ENCODE measurements around the gene ZBTB16. TPM values are rescaled to one million over a fixed set of nuclear protein-coding genes. Genes with fewer than 3 reads are reported as not detected.

Gene ZBTB16
- total and polyA plus RNA-seq, 8 donors, result 3.4 to 55.6 (median 9.5) TPM

- peak; percentile 54 to 57 for TF ChIP-seq CTCF (IDR thresholded peaks at IDR 0.05)
- Histone ChIP-seq H3K27ac (peak overlapping the region in 1 of 2 donors; percentile 26), H3K27me3 (no peaks in the 10 kb centered on the region), H3K36me3 (peaks cover 0 to 16% of the 10 kb centered on the region in 2 donors), H3K9me3 (no peaks in the 10 kb centered on the region), H3K4me1 (peaks cover 62 to 100% of the 10 kb centered on the region in 2 donors), H3K4me3 (no peak overlapping the region)
- intact Hi-C loops (cut with DNase I), result no loop called here
- peak in 2 of 4 donors; percentile 64 to 76 for DNase-seq
- ATAC-seq, result no peak
These were observed 16.5 kb downstream of the ZBTB16 start for GRCh38 chr11:114075891-114076441.

- H3K27ac ChIP-seq, result peak overlapping the region in 1 of 2 donors; percentile 13
- intact Hi-C loops (cut with DNase I), result no loop called here
- no peak for TF ChIP-seq CTCF (IDR thresholded peaks at IDR 0.05)
- H3K4me3 ChIP-seq, result no peak overlapping the region
- H3K4me1 ChIP-seq, result peaks cover 62 to 100% of the 10 kb centered on the region in 2 donors
- H3K27me3 ChIP-seq, result no peaks in the 10 kb centered on the region
- H3K9me3 ChIP-seq, result no peaks in the 10 kb centered on the region
- peaks cover 0 to 16% of the 10 kb centered on the region in 2 donors for H3K36me3 ChIP-seq
- peak in 2 of 4 donors; percentile 66 to 67 for DNase-seq
- no peak for ATAC-seq
These were observed 17.4 kb downstream of the ZBTB16 start for GRCh38 chr11:114076921-114077331.

- H3K9me3 ChIP-seq, result no peaks in the 10 kb centered on the region
- H3K27ac ChIP-seq, result peak overlapping the region in 1 of 2 donors; percentile 68
- H3K4me3 ChIP-seq, result no peak overlapping the region
- DNase-seq (no peak), ATAC-seq (no peak)
- intact Hi-C loops (cut with DNase I), result no loop called here
- peaks cover 65 to 100% of the 10 kb centered on the region in 2 donors for H3K4me1 ChIP-seq
- no peak for TF ChIP-seq CTCF (IDR thresholded peaks at IDR 0.05)
- peaks cover 0 to 16% of the 10 kb centered on the region in 2 donors for H3K36me3 ChIP-seq
- H3K27me3 ChIP-seq, result no peaks in the 10 kb centered on the region
These were observed 18.2 kb downstream of the ZBTB16 start for GRCh38 chr11:114077482-114078305.

GRCh38 chr11:114078423-114078822 lies 18.9 kb downstream of the ZBTB16 start:
- H3K4me3 ChIP-seq, result no peak overlapping the region
- H3K9me3 ChIP-seq, result no peaks in the 10 kb centered on the region
- no peak for ATAC-seq
- H3K4me1 ChIP-seq, result peaks cover 63 to 100% of the 10 kb centered on the region in 2 donors
- TF ChIP-seq CTCF (IDR thresholded peaks at IDR 0.05), result no peak
- no peaks in the 10 kb centered on the region for H3K27me3 ChIP-seq
- H3K36me3 ChIP-seq, result peaks cover 0 to 21% of the 10 kb centered on the region in 2 donors
- intact Hi-C loops (cut with DNase I), result no loop called here
- DNase-seq, result no peak
- H3K27ac ChIP-seq, result peak overlapping the region in 1 of 2 donors; percentile 68

GRCh38 chr11:114079511-114080065 lies 20.1 kb downstream of the ZBTB16 start:
- intact Hi-C loops (cut with DNase I), result no loop called here
- H3K36me3 ChIP-seq, result peaks cover 0 to 16% of the 10 kb centered on the region in 2 donors
- ATAC-seq, result peak; percentile 9
- no peak overlapping the region for H3K4me3 ChIP-seq
- H3K9me3 ChIP-seq, result no peaks in the 10 kb centered on the region
- H3K27ac ChIP-seq, result peak overlapping the region; percentile 68 to 79
- peaks cover 68 to 100% of the 10 kb centered on the region in 2 donors for H3K4me1 ChIP-seq
- no peak for DNase-seq
- no peaks in the 10 kb centered on the region for H3K27me3 ChIP-seq
- TF ChIP-seq CTCF (IDR thresholded peaks at IDR 0.05), result no peak

Measured in left lung (tissue), 10 donors.